Measurements from ENCODE around the gene FAM180B.

DNA sequence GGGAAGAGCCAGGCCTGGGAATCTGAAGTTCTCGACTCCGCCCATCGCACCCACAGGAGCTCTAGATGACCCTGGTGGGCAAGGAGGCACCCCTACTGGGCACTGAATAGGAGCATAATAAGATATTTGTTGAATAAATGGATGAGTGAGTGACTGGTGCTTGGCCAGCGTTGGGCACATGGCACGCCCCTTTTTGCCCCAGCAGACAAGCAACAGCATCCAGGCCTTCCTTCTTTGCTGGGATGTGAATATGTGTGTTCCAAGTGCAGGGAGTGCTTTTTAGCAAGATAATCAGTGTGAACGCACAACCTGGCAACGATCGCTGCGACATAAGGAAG is 33.1 kb upstream of the FAM180B start:
- no peak for TF ChIP-seq CTCF (IDR thresholded peaks at IDR 0.05; ENCODE audit: low read depth, low read length)
- no peak for TF ChIP-seq POLR2A (IDR thresholded peaks at IDR 0.05; ENCODE audit: extremely low read depth, insufficient read length)
